SH-SY5Y (cell line): ENCODE measurements around the gene TOMM40L.

Experiments used
- GATA2 ChIP-seq: IDR thresholded peaks from 2 replicates; pipeline ENCODE4 v1.6.1; 2011; ENCODE audit warnings: mild to moderate bottlenecking, low read depth, low read length
- GATA3 ChIP-seq: IDR thresholded peaks from 2 replicates; pipeline ENCODE4 v1.6.1; 2011; ENCODE audit warnings: low read depth, mild to moderate bottlenecking, low read length, moderate library complexity

Gene TOMM40L

DNA sequence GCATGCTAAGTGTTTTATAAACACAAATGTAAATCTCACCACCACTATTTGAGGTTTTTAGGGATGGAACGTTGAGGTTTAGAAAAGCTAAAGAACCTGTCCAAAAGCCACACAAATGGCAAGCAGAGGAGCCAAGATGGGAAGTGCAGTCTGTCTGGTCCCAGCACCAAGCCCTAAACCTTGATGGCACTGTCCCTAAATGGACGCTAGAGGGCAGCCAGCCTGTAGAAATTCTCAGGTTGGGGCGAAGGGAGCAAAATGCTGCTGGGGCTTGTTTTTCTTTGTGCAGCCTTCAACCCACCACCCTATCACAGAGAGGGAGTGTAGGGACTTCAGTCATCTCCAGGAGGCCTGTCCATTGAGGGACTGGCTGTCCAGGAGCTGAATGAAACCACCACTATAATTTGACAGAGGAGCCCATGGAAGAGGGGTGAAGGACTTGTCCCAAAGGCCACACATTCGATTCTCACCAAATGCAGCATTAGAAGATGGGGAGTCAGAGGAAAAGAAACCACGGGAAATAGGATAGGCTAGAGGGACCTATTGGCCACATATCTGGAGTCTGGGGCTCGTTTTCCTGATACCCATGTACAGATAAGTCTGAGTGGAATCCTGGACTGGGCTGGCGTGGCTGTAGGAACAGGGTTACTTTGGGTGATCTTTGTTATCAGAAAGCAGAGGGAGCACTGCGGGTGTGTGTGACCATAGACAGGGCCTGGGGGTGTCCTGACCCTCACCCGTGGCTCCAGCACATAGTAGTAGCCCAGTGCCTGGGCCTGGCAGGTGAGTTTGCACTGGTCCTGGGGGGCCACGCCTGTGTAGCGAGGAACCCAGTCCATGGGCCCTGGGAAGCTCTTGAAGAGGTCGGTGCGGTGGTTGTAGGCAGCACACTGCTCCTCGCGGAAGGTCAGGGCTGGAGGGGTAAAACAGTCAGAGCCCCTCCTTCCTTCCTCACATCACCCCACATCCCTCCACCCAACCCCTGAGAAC, 33.1 kb upstream of the TOMM40L start:
- TF ChIP-seq GATA2 (no peak), GATA3 (no peak)

DNA sequence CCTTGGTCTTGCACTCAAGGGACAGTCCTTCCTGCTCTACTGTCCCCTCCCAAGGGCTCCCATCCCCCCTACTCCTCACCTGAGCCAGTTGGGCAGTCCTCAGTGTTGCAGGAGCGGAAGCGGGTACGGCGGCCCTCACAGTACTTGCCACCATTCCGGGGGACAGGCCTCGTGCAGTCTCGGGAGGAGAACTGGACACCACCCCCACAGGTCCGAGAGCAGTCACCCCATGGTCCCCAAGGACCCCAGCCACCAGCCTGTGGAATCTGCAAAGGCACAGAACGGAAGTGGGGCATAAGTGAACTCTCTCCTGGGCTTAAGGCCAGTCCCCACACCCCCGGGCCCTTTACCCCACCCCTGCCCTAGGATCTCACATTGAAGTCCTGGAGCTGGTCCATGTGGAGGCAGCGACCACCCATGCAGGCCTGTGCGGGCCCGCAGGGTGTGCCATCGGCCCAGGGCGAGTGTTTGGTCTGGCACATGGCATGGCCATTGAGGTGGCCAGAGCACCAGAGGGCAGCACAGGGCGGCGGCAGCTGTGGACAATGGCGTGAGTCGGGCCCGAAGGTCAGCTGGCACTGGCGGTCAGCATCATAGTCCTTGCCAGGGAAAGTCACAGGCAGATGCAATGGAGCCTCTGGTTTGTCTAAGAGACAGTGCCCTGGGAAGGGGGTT, 32.2 kb upstream of the TOMM40L start:
- TF ChIP-seq GATA3 (no peak), GATA2 (no peak)

DNA sequence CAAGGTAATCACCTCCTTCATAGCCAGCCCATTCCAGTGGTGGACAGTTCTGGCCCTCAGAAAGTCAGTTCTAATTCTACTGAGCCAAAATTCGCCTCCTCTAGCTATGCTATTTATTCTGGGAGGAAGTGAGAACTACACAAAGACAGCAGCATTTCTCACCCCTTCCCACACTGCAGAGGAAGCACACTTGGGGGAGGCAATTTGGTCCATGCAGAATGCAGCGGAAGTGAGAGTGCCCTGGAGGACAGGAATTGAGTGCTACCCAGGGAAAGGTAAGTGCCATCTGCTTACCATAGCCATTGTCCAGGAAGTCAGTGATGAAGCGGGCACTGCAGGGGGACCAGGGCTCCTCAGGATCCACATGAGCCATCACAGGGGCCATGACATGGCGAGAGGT, 30.7 kb upstream of the TOMM40L start:
- TF ChIP-seq GATA2 (no peak), GATA3 (no peak)

DNA sequence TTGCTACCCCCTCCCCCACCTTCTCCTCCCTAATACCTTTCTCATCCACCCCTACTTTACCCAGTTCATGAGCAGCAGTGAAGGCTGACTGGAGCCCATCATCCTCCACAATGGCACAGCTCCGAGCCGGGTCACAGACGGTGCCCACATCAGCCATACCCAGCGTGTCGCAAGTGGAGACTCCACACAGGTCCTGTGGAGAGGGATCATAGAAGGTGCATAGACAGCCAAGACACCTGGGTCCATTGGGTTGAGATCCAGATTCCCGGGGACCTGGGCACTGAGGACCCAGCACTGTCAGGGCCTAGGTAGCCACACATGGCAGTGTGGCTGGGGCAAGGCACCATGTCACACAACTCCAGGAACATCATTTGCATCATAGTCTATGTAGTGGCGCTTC, 29.7 kb upstream of the TOMM40L start:
- TF ChIP-seq GATA3 (no peak), GATA2 (no peak)

DNA sequence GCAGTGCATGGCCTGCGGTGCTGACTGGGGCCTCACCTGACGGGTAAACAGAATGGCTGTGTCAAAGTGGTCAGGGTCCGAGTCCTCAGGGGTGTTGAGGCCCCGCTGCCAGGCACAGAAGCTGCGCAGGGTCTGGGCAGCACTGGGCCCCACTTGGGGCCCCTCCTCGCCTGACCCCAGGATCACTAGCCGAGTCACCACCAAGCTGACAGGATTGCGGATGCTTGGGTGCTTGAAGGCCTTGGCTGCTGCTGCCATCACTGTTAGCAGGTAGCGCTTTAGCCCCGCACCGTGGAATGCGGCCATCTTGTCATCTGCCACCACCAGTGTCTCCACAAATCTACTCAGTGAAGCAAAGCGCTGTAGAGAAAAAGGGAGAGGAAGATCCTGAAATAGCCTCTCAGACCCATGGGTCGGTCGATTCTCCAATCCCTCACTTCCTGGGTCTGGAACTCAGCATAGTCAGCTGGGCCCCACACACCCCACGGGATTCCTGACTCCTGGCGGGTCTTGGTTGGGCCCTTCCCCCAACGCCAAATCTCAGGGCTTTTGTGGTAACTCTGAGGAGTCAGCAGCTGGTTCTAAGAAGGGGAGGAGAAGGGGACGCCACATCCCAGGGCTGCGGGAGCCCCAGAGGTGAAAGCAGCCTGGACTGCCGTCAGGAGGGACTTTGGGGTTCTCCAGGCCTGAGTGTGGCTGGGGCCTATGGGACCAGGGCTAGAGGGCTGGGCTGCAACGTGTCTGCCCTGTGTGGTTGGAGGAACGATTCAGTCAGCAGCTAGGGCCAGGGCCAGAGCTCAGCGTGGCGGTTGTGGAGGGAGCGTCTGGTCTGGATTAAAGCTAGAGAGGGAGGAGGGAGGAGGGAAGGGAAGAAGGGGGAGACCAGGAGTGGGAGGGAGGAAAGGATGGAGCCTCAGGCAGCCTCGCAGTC, 29.1 kb upstream of the TOMM40L start:
- no peak for TF ChIP-seq GATA2
- no peak for TF ChIP-seq GATA3

DNA sequence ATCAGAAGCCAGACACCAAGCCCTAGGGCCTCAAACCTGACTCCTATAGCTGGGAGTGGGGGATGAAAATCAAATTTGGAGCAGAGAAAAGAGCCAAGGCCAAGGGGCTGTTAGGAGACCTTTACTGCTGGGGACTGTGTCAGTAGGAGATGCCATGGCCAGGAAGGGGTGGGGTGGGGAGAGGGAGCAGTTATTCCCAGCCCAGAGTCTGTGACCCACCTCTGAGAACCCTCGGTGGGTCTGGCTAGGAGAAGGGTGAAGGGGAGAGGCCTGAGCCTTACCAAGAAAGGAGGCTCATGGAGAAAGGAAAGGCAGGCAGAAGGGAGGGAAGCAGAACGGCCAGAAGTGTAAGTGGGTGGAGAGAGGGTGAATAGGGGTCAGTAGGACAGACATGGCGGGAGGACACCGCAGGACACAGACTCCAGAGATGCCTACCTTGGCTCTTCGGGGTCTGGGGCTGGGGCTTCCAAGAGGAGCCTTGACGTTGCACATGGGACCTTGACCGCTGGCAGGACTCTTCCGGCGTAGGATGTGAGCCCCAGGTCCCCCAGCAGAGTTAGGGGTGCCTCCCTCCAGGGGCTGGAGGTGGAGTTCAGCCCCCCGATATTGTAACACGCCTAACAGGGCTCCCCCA, 28.2 kb upstream of the TOMM40L start:
- TF ChIP-seq GATA3 (no peak), GATA2 (no peak)

DNA sequence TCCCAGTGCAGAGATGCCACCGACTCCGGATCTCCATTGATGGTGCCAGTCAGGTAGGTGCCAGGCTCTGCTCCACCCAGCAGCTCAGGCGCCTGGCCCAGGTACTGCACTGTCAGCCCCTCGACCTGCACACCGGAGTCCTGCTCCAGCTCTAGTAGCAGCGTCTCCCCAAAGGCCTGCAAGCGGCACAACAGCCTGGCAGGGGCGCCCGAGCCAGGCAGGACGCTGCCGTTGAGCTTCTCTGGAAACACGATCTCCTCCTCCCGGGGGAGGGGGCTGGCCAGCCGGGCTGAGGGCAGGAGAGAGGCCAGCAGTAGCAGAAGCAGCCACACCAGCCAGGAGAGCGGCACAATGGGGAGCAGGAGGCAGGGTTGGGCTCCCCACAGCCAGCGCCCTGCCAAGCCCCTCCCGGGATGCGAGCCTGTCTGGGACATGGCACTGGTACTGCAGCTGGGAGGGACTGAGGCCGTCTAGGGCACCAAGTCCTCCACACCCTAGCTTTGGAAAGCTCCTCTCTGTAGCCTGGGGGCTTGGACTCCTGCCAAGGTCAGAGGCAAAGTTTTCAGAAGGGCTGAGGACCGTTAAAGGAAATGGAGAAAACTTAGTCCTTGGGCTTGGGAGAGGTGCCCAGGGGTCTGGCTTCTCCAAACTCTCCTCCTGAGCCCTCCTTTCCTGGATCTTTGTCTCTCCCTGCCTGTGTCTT, 27.5 kb upstream of the TOMM40L start:
- TF ChIP-seq GATA3 (no peak), GATA2 (no peak)

DNA sequence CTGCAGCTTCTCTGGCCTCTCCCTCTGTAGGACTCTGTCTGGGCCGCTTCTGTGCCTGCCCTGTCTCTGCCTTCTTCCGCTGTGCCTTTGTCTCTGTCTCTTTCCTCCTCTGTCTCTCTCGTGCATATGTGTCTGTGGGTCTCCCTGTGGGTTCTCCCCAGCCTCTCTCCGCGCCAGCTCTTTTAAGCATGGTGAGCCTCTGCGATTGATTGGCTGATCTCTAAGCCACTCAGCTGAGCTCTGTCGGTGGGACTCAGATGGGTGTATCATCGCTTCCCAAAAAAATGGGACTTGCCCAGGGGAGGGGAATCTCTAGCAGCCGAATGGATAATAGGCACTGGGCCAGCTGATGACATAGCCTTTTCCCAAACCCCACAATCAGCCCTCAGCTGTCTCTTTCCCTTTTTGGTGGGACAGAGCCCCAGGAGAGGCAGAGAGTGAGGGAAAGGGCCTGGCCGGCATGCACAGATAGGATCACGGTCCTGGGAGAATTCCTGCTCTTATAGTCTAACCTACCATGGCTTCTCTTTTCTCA, 26.9 kb upstream of the TOMM40L start, which contains the start of gene ADAMTS4:
Gene ADAMTS4 (minus strand): TSS at position 158 of the 535 bp plus-strand sequence. CDS start 427 bp downstream, outside the sequence.
- TF ChIP-seq GATA3 (no peak), GATA2 (no peak)

DNA sequence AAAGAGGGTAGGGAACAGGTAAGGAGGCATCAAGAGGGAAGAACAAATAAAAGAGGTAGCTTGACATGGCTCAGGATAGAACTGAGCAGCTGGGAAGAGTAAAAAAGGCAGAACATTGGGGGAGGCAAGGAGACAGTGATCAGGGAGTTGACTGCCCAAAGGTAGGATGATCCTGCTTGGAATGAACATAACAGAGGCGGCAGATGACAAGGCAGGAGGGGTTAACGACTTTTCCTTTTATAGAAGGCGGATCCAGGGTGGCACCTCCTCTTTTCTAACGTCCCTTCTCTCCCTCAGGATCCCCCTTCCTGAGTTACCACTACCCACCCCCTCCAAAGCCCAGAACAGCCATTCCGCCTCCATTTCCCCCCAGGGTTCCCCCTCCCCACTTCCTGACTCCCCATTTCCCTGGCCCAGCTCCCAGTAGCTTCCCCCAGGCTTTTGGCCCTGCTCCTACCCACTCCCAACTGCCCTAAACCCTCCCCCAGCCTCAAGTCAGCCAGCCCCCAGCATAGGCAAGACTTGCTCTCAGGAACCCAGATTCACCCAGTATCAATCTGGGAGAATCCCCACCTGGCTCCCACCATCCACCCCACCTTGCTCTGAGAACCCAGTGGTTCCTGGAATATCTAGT, 26.2 kb upstream of the TOMM40L start:
- no peak for TF ChIP-seq GATA3
- TF ChIP-seq GATA2, result no peak

DNA sequence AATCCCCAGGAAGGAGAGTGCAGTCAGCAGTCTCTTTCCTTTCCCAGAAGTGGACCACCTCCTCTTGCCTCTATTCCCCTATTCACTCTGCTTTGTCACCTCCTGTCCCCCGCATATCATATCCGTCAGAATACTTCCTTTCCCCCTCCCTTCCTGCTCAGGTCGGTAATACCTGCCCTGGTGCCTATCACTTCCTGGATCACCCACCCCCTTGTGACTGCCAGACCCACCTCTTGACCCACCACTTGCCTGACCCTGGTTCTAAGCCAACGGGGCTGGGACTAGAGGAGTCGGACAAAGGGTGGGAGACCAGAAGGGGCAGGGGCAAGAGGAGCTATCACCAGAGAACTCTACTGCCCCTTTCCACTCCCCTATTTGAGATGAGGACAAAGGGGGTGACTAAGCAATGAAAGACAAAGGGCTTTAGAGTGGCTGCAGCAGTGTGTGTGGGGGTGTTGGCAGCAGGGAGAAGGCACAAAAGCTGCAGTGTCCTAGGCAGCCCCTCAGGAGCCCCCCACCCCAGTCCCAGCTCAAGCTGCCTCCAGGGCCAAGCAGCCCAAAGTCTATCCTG, 25.4 kb upstream of the TOMM40L start:
- TF ChIP-seq GATA3, result no peak
- no peak for TF ChIP-seq GATA2

DNA sequence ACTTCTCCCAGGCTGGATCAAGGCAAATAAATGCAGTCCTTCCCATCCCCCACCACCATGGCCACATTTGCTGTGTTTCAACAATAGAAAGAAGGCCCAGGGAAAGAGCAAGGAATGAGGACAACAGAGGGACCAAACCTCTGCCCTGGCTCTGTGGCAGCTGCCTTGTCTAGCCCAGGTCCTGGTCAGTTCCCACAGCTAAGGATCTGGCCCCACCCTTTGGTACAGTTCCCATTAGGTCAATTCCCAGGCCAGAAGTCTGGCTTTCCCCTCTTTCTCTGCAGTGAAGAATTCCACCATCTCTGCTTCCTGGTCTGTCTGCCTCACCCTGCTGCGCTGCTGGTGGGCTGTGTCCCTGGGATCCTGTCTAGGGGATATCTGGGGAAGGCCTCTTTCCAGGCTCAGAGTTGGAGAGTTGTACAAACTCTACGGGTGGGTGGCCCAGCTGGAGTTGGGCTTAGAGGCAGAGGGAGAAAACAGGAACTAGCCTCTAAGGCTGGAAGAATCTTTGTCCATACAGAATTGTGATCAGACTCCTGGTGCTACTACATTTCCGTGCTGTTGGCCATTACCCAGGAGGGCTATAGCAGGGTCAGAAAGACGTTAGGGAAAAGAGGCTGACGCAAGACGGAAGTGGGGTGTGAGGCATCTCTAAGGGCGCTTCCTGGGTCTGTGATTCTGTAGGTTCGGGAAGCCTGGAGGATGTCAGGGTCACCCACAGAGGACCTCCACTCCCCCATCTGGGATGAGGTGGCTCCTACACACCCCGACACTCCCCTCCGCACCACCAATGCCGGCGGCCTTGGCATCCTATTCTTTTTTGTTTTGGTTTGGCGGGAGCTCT, 24.6 kb upstream of the TOMM40L start:
- TF ChIP-seq GATA2 (no peak), GATA3 (no peak)
